SH-SY5Y (cell line): ENCODE measurements around the gene CIPC.

ENCODE experiments used
- GATA2 ChIP-seq: IDR thresholded peaks from 2 replicates; pipeline ENCODE4 v1.6.1; 2011; ENCODE audit warnings: mild to moderate bottlenecking, low read depth, low read length
- GATA3 ChIP-seq: IDR thresholded peaks from 2 replicates; pipeline ENCODE4 v1.6.1; 2011; ENCODE audit warnings: low read depth, mild to moderate bottlenecking, low read length, moderate library complexity

DNA sequence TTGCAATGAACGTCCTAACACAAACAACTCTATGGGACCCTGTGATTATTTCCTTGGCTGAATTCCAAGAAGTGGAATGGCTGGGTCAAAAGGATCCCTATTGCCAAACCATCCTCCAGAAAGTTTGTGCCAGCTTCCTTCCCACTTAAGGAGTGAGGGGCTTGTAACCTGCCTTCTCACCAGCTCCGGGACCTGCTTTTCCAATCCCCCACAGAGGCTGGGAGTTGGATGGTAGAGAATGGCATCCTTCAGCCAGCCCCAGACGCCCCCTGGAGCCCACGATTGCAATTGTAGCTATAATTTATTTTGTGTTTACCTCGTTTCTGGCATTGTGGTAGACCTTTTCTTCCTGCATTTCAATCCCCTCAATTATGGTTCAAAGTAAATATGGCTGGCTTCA, 53.2 kb downstream of the CIPC start:
- TF ChIP-seq GATA3 (no peak), GATA2 (no peak)
